HG03469 (cell line): ENCODE measurements around the gene MLC1.

Experiments used
- ATAC-seq: cut with Tn5 transposase; IDR thresholded peaks from one replicate; pipeline ENCODE4 v1.9.1; 2021; ENCODE audit warnings: mild to moderate bottlenecking, moderate library complexity, moderate number of reproducible peaks; ENCODE audit not compliant: unreplicated experiment

The MLC1 gene

DNA sequence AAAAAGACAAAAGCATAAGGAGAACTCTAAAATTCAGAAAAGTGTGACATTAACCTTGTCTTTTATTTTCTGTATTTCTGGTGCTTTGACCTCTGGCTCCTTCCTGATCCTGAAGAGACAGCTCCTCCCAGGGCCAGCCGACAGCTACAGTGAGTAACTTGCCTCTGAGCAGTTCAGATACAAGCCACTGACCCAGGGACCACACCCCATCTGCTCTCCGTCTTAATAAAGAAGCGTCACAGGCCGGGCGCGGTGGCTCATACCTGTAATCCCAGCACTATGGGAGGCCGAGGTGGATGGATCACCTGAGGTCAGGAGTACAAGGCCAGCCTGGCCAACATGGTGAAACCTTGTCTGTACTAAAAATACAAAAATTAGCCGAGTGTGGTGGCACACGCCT, 6.5 kb downstream of the MLC1 start:
- ATAC-seq, result no peak

- no peak for ATAC-seq
Observed at GRCh38 chr22:50078246-50078645, 7.0 kb downstream of the MLC1 start.

- ATAC-seq, result no peak
Observed at GRCh38 chr22:50076646-50077535, 8.3 kb downstream of the MLC1 start.

DNA sequence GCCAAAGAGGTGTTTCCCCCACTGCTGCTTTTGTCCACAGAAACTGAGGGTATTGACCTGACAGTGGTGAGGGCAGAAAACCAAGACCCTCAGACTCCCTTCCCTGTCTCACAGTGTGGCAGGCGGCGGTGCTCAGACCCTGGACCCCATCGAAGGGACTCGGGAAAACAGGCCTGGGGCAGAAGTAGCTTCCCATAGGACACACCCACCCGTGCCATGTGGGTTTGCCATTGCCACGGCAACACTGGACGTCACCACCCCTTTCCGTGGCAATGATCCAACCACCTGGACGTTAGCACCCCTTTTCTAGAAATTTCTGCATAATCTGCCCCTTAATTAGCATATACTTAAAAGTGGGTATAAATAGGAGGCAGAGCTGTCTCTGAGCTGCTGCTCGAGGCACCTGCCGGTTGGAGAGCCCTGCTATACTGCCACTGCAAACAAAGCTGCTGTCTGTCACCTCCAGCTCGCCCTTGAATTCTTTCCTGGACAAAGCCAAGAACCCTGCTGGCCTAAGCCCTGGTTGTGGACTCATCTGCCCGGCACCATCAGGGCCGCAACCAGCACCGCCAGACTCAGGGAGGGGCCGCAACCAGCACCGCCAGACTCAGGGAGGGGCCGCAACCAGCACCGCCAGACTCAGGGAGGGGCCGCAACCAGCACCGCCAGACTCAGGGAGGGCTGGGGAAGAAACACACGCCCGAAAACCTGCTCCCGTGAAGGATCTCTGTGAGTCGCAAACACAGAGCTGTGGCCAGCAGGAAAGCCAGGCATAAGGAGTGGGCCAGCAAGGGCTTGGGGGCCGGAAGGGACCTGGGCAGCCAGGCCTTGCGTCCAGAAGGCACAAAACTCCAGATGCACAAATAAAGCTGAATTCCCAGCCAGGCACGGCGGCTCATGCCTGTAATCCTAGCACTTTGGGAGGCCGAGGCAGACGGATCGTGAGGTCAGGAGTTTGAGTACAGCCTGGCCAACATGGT, 10.4 kb downstream of the MLC1 start:
- no peak for ATAC-seq

GRCh38 chr22:50074056-50074455, 11.2 kb downstream of the MLC1 start:
- ATAC-seq, result no peak

- no peak for ATAC-seq
Observed at GRCh38 chr22:50072714-50073538, 12.3 kb downstream of the MLC1 start.

DNA sequence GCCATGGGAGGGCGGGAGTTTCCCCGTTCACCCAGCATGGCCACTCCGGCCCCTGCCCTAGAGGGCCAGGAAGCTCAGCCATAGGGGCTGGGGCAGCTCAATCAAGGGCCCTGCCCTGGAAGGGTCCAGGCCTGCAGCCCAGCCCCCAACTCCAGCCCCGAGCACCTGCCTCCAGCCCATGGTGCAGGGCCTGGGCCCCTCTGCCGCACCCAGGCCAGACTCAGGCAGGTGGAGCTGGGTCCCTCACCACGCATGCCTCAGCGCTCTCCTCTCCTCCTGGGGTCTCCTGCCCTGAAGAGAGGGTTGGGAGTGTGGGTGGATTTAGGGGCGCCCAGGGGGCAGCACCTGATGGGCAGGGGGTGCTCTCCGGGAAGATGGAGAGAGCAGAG, 13.1 kb downstream of the MLC1 start:
- ATAC-seq, result no peak

- no peak for ATAC-seq
Observed at GRCh38 chr22:50071432-50072166, 13.6 kb downstream of the MLC1 start.

DNA sequence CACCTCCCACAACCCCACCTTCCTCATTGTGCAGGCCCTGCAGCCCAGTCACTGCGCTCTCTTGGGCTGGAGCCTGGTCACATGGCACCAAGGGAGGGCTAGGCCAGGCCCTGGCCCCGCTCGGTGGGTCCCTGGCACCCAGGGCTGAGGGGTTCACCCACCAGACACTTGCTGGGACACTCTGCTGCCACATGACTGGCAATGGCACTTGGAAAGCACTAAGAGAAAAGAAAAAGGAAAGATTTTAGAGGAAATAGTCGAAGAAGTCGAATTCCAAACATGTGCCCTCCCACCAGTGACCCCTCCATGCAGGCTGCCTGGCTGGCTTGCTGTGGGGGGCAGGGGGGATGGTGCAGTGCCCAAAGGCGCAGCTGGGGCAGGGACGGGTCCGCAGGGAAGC, 14.9 kb downstream of the MLC1 start:
- no peak for ATAC-seq

GRCh38 chr22:50068096-50068495, 17.1 kb downstream of the MLC1 start:
- no peak for ATAC-seq

- ATAC-seq, result no peak
Observed at GRCh38 chr22:50067244-50067643, 18.0 kb downstream of the MLC1 start.

DNA sequence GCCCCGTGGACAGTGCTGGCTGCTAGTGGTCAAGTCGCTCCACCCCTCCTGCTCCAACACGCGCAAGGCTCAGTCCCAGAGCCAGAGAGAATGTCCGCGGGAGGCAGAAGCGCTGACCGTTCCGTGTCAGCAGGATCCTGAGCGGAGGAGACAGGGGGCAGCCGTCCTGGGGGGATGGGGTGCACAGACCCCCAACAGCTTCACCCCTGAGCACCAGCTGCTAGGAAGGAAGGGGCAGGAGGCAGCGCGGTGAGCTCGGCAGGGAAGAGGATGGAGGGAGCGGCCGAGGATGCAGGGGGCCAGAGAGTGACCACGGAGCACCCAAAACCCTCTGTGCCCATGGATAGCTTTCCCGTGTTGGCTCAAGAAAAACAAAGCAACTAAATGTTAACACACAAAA, 20.8 kb downstream of the MLC1 start:
- ATAC-seq, result no peak

DNA sequence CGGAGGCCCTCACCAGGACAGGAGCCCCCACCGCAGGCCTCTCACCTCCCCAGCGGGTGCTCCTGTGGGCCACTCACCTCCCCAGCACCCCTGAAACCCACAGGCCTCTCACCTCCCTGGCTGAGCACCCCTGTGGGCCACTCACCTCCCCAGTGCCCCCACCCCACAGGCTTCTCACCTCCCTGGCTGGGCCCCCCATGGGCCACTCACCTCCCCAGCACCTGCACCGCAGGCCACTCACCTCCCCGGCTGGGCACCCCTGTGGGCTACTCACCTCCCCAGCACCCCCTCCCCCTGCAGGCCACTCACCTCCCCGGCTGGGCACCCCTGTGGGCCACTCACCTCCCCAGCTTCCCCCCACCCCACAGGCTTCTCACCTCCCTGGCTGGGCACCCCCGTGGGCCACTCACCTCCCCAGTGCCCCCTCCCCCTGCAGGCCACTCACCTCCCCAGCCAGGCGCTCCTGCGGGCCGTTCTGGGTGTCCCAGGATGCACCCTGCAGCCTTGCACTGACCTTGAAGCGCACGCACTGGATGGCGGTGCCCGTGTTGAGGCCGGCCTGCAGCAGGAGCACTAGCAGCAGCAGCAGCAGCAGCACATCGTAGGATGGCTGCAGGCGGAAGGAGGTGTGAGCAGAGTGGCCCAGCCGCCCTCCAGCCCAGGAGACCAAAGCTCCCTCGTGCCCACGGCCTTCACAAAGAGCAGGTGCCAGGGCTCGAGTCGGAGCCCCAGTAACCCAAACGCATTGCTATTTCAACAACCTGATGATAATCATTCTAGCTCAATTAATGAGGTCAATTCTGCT, 21.4 kb downstream of the MLC1 start:
- ATAC-seq, result no peak

DNA sequence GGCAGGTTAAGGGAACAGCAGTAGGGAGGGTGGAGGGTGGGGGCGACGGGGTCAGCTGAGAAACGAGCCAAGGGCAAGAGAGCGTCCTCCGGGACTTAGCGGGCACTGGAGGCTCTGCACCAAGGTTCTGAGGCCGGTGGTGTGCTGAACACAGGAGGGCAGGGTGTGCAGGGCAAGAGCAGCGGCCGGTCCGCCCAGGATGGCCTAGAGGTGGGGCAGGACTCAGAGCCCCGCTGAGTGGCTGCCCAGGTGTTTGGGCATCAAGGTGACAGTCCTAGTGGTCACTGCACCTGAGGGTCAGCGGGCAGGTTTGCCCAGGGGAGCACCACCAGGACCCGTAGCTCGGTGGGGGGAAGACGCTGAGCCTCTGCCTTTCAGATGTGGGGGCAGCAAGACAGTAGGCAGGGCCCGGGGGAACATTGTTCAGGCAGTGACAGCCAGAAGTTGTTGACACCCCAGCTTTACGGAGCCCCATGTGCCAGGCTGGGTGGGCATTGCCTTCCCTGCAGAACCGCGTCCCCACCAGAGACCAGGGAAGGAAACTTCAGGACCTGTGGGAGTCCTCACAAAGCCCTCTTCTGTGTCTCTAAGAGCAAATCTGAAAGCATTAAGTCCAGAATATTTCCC, 22.6 kb downstream of the MLC1 start:
- ATAC-seq, result no peak

DNA sequence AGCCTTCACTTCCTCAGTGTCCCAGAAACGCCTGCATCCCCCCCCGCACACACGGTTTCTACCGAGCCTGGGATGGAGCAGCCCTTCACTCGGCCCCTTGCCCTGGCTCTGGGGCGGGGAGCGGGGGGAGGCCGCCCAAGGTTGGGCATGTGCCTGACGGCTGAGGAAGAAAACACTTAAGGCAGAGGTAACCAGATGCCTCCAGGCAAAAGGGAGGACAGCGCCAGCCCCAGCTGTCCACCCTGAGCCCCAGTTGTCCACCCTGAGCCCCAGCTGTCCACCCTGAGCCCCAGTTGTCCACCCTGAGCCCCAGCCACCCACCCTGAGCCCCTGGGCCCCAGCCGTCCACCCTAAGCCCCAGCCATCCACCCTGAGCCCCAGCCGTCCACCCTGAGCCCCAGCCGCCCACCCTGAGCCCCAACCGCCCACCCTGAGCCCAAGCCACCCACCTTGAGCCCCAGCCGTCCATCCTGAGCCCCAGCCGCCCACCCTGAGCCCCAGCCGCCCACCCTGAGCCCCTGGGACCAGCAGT, 23.3 kb downstream of the MLC1 start:
- ATAC-seq, result no peak

GRCh38 chr22:50061141-50061823, 23.9 kb downstream of the MLC1 start:
- no peak for ATAC-seq

GRCh38 chr22:50060441-50061140, 24.6 kb downstream of the MLC1 start:
- ATAC-seq, result no peak
